Right atrium auricular region (tissue), 2 donors: ENCODE data around the gene OTULIN. TPM values are rescaled to one million over a fixed set of nuclear protein-coding genes. Genes with fewer than 3 reads are reported as not detected.

ENCODE experiments used
- DNase-seq: peaks from one replicate; pipeline ENCODE4 v3.0.0-alpha.2; 2019; ENCODE audit warnings: low spot score
- H3K27ac ChIP-seq, 2 donors: fragments of 200-600 bp; sonication (generic); 1 replicate in 1 of 2; 2 replicates in 1 of 2; pipeline ENCODE4 v1.5.1; 2016 to 2019
- H3K27me3 ChIP-seq, 2 donors: fragments of 200-600 bp; sonication (generic); one replicate each; pipeline versions ENCODE4 v1.5.1 to v1.6.0; 2017 to 2019
- H3K36me3 ChIP-seq: fragments of 200-600 bp; sonication (generic); one replicate; pipeline ENCODE4 v1.5.1; 2016
- H3K4me1 ChIP-seq, 2 donors: fragments of 200-600 bp; sonication (generic); one replicate each; pipeline versions ENCODE4 v1.5.1 to v1.6.0; 2017 to 2019
- H3K4me3 ChIP-seq, 2 donors: fragments of 200-600 bp; sonication (generic); 1 replicate in 1 of 2; 2 replicates in 1 of 2; pipeline ENCODE4 v1.5.1; 2017 to 2019; ENCODE audit warnings: mild to moderate bottlenecking in 1 of 2, moderate library complexity in 1 of 2
- H3K9me3 ChIP-seq, 2 donors: fragments of 200-600 bp; sonication (generic); one replicate each; pipeline ENCODE4 v1.5.1; 2019
- total RNA-seq, 2 donors: library from RNA; depleted of rRNA; stranded (reverse); fragments of >200 nt; gene quantifications; one replicate each; pipeline ENCODE4 v1.1.0, GENCODE V29; 2016
- TF ChIP-seq, protein P1 (sequence below), 2 donors: fragments of 200-600 bp; sonication (generic); IDR thresholded peaks; one replicate each; pipeline ENCODE4 v1.5.1; 2019; ENCODE audit warnings: antibody characterized with exemption in 2 of 2

The OTULIN gene
- total RNA-seq, 2 donors from 2014 or later = 13.9 to 29.9 TPM

DNA sequence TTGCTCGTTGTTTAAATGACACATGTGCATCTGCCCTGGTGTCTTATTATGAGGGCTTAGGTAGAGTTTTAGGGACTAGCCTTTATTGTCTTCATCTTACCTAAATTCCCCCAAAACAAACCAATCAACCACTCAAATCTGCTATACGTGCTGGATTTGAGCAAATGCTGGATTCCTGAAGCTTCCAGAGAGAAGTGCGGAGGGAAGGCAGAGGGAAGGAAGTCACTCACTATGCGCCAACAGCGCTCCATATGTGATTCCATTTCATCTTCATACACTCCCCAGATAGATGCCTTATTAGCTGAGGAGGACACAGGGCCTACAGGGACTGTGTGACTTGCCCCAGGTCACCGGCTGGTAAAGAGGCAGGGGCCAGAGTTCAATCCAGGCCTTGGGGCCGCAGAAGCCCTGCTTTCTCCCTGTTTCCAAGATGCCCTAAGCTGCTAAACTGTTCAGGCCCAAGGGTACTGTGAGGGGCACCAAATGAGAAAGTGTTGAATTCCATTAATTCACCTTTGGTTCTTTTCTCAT, 63.5 kb downstream of the OTULIN start:
- peaks cover 8% of the 10 kb centered on the region for H3K36me3 ChIP-seq
- TF ChIP-seq, protein P1, sequence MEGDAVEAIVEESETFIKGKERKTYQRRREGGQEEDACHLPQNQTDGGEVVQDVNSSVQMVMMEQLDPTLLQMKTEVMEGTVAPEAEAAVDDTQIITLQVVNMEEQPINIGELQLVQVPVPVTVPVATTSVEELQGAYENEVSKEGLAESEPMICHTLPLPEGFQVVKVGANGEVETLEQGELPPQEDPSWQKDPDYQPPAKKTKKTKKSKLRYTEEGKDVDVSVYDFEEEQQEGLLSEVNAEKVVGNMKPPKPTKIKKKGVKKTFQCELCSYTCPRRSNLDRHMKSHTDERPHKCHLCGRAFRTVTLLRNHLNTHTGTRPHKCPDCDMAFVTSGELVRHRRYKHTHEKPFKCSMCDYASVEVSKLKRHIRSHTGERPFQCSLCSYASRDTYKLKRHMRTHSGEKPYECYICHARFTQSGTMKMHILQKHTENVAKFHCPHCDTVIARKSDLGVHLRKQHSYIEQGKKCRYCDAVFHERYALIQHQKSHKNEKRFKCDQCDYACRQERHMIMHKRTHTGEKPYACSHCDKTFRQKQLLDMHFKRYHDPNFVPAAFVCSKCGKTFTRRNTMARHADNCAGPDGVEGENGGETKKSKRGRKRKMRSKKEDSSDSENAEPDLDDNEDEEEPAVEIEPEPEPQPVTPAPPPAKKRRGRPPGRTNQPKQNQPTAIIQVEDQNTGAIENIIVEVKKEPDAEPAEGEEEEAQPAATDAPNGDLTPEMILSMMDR (IDR thresholded peaks at IDR 0.05) = no peak
- H3K4me1 ChIP-seq = peaks cover 0 to 19% of the 10 kb centered on the region in 2 donors
- H3K9me3 ChIP-seq = no peaks in the 10 kb centered on the region
- no peak for DNase-seq
- H3K4me3 ChIP-seq = no peak overlapping the region
- no peaks in the 10 kb centered on the region for H3K27me3 ChIP-seq
- H3K27ac ChIP-seq = peak overlapping the region in 1 of 2 donors; percentile 1

DNA sequence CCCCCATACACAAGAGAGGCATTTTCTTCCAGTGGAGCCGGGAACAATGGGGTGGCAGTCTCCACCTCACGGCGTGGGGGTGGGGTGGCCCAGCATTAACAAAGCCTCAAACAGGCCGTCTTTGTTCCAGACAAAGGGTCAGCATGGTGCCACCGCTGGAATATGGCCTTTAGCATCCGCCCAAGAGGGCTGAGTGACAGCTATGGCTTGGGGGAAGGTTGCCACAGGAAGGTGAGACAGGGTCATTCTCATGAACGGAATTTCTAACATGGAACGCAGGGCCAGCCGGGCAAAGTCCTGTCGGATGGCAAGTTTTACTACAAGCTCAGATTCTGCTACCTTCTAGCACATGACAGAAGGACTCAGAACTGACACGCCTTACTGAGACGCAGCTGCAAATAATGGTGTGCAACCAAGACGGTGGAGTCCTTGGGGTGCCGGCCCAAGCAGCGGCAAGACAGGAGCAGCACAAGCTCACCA, 64.0 kb downstream of the OTULIN start:
- Histone ChIP-seq H3K27ac (no peak overlapping the region), H3K36me3 (peaks cover 8% of the 10 kb centered on the region), H3K4me3 (no peak overlapping the region), H3K4me1 (peaks cover 0 to 19% of the 10 kb centered on the region in 2 donors), H3K9me3 (no peaks in the 10 kb centered on the region), H3K27me3 (no peaks in the 10 kb centered on the region)
- no peak for DNase-seq
- TF ChIP-seq, protein P1 (IDR thresholded peaks at IDR 0.05) = no peak

DNA sequence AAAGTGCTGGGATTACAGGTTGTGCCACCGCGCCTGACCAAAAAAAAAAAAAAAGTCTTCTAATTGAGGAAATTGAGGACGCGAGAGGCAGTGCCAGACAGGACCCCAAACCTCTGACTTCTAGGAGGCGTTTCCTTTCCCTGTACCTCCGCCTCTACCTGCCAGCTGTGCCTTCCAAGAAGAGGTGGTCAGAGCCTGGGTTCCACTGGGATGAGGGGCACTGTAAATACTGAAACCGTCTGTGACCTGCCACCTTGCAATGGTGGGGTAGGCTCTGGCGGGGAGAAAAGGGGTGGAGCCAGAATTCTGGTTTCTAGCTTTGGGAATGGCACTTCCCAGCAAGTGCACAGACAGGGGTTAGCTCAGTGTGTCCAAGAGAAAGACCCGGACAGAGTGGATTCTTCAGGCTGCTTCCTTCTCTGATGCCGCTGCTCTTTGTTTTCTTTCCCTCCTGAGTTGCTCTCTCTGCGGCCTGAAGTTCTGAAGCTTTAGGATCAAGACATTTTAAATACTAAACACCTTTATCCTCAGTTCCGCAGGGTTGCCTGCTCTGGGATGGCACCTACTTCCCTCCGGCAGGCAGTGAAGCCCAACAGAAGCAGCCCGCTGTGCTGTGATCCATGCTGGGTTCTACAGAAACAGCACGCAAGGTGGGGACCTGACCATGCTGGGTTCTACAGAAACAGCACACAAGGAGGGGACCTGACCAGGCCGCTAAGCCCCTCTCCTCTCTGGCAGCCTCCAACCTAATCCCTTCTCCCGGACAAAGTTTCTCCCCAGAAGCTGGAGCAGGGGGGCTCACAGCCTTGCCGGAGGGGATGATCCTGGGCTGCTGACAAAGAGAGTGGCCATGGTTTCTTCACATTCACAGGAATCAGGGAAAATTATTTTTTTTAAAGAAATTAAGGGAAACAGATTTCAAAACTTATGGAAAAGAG, 65.2 kb downstream of the OTULIN start:
- Histone ChIP-seq H3K27ac (no peak overlapping the region), H3K4me1 (peaks cover 0 to 19% of the 10 kb centered on the region in 2 donors), H3K36me3 (peaks cover 8% of the 10 kb centered on the region), H3K27me3 (no peaks in the 10 kb centered on the region), H3K9me3 (no peaks in the 10 kb centered on the region), H3K4me3 (no peak overlapping the region)
- TF ChIP-seq, protein P1 (IDR thresholded peaks at IDR 0.05) = no peak
- no peak for DNase-seq

DNA sequence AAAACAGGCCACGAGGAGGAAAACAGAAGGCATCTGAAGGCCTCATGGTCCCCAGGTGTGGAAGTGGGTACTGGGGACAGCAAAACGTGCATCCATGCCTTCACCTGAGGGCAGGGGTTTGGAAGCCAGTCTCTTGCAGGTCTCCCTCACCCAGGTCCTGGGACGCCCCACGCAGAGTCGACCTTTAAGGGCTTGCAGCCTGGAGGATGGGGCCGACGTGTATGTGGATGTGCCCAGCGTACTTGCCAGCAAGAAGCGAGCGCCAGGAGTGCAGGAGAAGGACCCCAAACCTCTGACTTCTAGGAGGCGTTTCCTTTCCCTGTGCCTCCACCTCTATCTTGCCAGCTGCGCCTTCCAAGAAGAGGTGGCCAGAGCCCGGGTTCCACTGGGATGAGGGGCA, 65.9 kb downstream of the OTULIN start:
- no peak overlapping the region for H3K27ac ChIP-seq
- TF ChIP-seq, protein P1 (IDR thresholded peaks at IDR 0.05) = no peak

DNA sequence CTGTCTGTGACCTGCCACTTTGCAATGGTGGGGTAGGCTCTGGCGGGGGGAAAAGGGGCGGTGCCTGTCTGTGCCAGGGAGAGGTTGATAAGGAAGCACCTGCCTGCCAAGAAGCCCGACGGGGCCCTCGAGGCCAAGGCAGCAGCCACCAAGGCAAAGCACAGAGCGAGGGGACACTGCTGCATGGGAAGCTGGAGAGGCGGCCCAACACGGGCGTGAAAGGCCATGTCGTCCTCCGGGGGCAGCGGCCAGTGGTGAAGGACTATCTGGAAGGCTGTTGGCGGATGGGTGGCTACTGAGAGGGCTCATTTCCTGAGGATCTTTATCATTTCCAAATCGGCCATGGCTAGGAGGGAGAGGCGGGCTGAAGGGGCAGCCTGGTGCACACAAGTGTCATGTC, 66.4 kb downstream of the OTULIN start:
- Histone ChIP-seq H3K9me3 (no peaks in the 10 kb centered on the region), H3K27me3 (no peaks in the 10 kb centered on the region), H3K4me1 (peaks cover 0 to 24% of the 10 kb centered on the region in 2 donors), H3K36me3 (peaks cover 8% of the 10 kb centered on the region), H3K4me3 (no peak overlapping the region), H3K27ac (no peak overlapping the region)
- TF ChIP-seq, protein P1 (IDR thresholded peaks at IDR 0.05) = no peak
- no peak for DNase-seq

More for the DNA sequence above, 65.9 kb downstream of the OTULIN start:
- H3K4me1 ChIP-seq = peaks cover 0 to 20% of the 10 kb centered on the region in 2 donors
- no peak for DNase-seq
- no peak overlapping the region for H3K4me3 ChIP-seq
- H3K36me3 ChIP-seq = peaks cover 8% of the 10 kb centered on the region
- no peaks in the 10 kb centered on the region for H3K9me3 ChIP-seq
- H3K27me3 ChIP-seq = no peaks in the 10 kb centered on the region
